Stimulated activated CD4-positive, alpha-beta T cell treated with anti-CD3 and anti-CD28 coated beads, Interleukin-1b, Interleukin-23, amount 100 ng/mL, for 1 hour (primary cell): Measurements from ENCODE around the gene RPA1.

Source experiments
- DNase-seq, 2 donors: peaks; one replicate each; pipeline ENCODE4 v3.0.0-alpha.2; 2020; ENCODE audit warnings: low read depth in 2 of 2

Gene RPA1

GRCh38 chr17:1941272-1942065 lies 111.7 kb downstream of the RPA1 start:
- no peak for DNase-seq

DNA sequence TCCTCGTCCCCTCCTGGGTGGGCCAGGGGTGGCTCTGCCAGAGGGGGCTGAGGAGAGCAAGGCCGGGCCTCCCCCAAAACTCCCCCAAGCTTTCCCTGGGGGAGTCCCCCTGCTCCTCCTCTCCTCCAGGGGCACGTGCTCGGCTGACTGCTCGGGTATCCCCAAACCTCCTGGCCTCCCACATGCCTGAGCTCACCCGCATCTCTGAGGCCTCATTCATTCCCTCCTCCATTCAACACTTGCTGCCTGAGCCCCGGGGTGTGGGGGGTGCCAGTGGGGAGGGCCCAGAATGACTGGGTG lies 112.2 kb downstream of the RPA1 start:
- DNase-seq: no peak

- DNase-seq: no peak
These were observed 113.0 kb downstream of the RPA1 start for GRCh38 chr17:1942666-1943435.

GRCh38 chr17:1943436-1943831 lies 113.6 kb downstream of the RPA1 start:
- DNase-seq: no peak

DNA sequence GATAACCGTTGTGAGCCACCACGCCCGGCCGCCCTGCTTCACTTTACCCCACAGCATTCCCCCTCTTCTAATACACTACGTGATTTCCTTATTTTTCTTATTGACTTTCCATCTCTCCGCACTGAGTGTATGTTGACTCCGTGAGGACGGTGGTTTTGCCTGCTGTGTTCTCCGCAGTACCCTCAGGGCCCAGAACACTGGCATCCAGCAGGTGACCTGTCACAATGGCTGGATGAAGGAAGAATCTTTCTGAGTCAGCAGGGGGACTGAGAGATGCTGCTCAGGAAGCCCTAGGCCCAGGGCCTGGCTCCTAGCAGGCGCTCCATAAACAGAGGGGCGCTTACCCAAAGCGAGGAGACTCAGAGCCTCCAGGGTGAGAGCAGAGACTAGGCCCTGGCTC lies 115.8 kb downstream of the RPA1 start:
- DNase-seq: no peak

DNA sequence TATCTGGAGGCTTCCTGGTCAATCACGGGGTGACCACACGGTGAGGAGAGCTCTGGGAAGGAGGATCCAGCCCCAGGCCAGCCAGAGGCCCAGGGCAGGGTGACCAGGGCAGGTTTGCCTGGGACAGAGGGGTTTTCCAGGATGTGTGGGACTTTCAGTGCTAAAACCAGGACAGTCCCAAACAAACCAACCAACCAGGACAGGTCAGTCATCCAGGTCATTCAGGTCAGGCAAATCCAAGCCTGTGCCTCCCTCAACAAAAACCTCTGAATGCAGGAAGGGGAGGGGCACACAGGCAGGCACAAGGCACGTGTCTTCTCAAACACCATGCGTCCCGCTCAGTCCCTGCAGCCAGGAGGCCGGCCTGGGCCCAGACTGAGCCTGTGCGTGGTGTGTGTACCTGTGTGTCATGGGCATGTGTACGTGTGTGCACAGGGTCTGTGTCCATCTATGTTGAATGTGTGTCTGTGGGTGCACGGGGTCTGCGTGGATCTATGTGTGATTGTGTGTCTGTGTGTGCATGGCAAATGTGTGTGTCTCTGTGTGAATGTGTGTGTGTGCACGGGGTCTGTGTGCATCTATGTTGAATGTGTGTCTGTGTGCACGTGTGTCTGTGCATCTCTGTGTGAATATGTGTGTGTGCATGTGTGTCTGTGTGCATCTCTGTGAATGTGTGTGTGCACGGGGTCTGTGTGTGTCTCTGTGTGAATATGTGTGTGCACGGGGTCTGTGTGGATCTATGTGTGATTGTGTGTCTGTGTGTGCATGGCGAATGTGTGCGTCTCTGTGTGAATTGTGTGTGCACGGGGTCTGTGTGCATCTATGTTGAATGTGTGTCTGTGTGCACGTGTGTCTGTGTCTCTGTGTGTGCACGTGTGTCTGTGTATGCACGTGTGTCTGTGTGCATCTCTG lies 116.5 kb downstream of the RPA1 start:
- DNase-seq: no peak

- DNase-seq: no peak
These were observed 117.5 kb downstream of the RPA1 start for GRCh38 chr17:1947229-1947742.

GRCh38 chr17:1947743-1948516 lies 118.1 kb downstream of the RPA1 start:
- DNase-seq: no peak

DNA sequence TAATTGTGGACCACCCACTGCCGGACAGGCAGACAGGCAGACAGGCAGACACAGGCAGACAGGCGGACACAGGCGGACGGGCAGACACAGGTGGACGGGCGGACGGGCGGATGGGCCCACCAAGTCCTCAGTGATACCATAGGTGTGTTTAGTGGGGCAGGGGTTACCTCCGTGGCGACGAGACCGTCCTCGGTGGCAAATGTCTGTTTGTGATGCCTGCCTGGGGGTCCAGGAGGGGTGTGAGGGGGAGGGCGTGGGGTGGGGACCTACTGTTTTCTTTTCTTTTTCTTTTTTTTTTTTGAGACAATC lies 118.7 kb downstream of the RPA1 start:
- no peak for DNase-seq
